ENCODE results near the gene MPDZ. TPM values are rescaled to one million over a fixed set of nuclear protein-coding genes. Genes with fewer than 3 reads are reported as not detected.

Gene MPDZ
- total RNA-seq, 1 experiment from 2014 or later, result 0.12 TPM

DNA sequence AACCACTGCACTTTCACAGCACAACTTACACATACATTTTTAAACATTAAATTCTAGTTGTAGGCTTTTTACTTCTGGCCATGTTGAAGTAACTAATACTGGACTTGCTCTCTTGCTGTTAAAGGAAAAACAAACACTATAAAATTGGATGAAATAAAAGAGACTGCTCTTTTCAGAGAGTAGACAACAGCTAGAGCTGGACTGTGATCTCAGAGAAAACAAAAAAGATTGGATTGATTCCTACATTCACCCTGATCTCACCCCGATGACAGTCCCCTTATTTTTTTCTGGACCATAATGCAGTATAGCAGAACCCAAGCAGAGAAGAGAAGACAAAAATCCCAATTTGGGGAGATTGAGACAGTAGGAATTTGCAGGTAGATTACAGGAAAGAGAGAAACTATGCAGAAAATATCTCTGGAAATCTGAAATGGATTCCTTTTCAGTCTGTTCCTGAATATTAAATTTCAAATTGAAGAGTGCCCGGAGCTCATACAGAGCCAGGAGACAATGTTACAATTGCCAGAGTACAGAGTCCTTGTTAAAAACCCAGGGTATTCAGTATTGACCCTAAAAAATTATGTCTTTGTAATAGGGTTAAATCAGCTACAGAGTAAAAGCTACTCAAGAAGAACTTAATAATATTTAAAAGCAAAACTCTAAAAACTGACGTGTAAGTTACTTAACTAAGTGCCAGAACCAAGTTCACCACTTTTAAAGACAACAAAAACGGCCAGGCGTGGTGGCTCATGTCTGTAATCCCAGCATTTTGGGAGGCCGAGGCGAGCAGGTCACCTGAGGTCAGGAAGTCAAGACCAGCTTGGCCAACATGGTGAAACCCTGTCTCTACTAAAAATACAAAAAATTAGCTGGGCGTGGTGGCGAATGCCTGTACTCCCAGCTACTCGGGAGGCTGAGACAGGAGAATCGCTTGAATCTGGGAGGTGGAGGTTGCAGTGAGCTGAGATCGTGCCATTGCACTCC is 208.6 kb downstream of the MPDZ start:
- no TSS peak for BruUV-seq (replicated peaks)
- intact Hi-C loops (cut with micrococcal nuclease), result no loop called here
- no peak overlapping the region for H2AFZ ChIP-seq (ENCODE audit: low read depth, low read length, poor library complexity, severe bottlenecking)
- no peak overlapping the region for H3K4me3 ChIP-seq (replicated peaks in 1 of 2; ENCODE audit: low read depth in 1 of 2, low read length in 2 of 2)
- no peak overlapping the region for H3K4me2 ChIP-seq (ENCODE audit: low read length)
- no peaks in the 10 kb centered on the region for H4K20me1 ChIP-seq (ENCODE audit: insufficient read depth)
- ATAC-seq, result no peak
- TF ChIP-seq RAD21 (IDR thresholded peaks at IDR 0.05; ENCODE audit: low read depth) (no peak), EGR1 (IDR thresholded peaks at IDR 0.05; ENCODE audit: low read depth) (no peak), CEBPB (IDR thresholded peaks at IDR 0.05; ENCODE audit: low read depth) (no peak), SP1 (IDR thresholded peaks at IDR 0.05; ENCODE audit: low read depth) (no peak), FOSL1 (IDR thresholded peaks at IDR 0.05; ENCODE audit: low read depth) (no peak), POLR2AphosphoS5 (IDR thresholded peaks at IDR 0.05; ENCODE audit: low read depth, low read length) (no peak), CTCF (IDR thresholded peaks at IDR 0.05 in 2 of 3, conservative IDR thresholded peaks at IDR 0.05 in 1 of 3; ENCODE audit: borderline replicate concordance in 1 of 3, insufficient read depth in 1 of 3, low read depth in 2 of 3, low read length in 2 of 3) (no peak), ZNF274 (IDR thresholded peaks at IDR 0.05; ENCODE audit: low read depth, low read length) (no peak), CBX3 (IDR thresholded peaks at IDR 0.05; ENCODE audit: low read depth) (no peak), POLR2A (IDR thresholded peaks at IDR 0.05; ENCODE audit: borderline replicate concordance, extremely low read depth, insufficient read depth, insufficient read length) (no peak), JUND (IDR thresholded peaks at IDR 0.05) (no peak)
- TF ChIP-seq, protein P1, sequence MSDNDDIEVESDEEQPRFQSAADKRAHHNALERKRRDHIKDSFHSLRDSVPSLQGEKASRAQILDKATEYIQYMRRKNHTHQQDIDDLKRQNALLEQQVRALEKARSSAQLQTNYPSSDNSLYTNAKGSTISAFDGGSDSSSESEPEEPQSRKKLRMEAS (IDR thresholded peaks at IDR 0.05), result no peak
- H3K27ac ChIP-seq (ENCODE audit: low read depth, low read length), result no peak overlapping the region
- no peak overlapping the region for H3K9ac ChIP-seq (ENCODE audit: low read length)
- ChIA-PET POLR2A (no interaction called here), CTCF (no interaction called here), RAD21 (ENCODE audit: low non-redundant PET in 1 of 2, low total read pairs in 2 of 2, uncharacterized antibody in 2 of 2, unreplicated experiment in 2 of 2) (no interaction called here)
- no peaks in the 10 kb centered on the region for H3K79me2 ChIP-seq (ENCODE audit: insufficient read depth, low read length)
- H3K9me2 ChIP-seq (ENCODE audit: insufficient read depth), result no peaks in the 10 kb centered on the region
- H3K36me3 ChIP-seq (ENCODE audit: control insufficient read depth in 1 of 2, insufficient read depth in 2 of 2, low read length in 2 of 2), result no peaks in the 10 kb centered on the region
- H3K9me3 ChIP-seq (ENCODE audit: control insufficient read depth in 1 of 2, insufficient read depth in 1 of 2, low read depth in 1 of 2, low read length in 2 of 2), result no peaks in the 10 kb centered on the region
- H3K27me3 ChIP-seq (ENCODE audit: insufficient read depth, low read length), result no peaks in the 10 kb centered on the region
- no peak for DNase-seq (ENCODE audit: low read depth, low spot score)
- H3K4me1 ChIP-seq (ENCODE audit: control insufficient read depth in 1 of 2, insufficient read depth in 2 of 2, low read length in 2 of 2), result no peaks in the 10 kb centered on the region

Data from HCT116 (cell line).